Peyer's patch (tissue), 4 donors: ENCODE results near the gene ZNF391. TPM values are rescaled to one million over a fixed set of nuclear protein-coding genes. Genes with fewer than 3 reads are reported as not detected.
"Not testable (repeated sequence)": the region's sequence is repeated elsewhere in the genome, so short reads cannot be mapped to it uniquely, and the experiment has no call there.

Experiments
- DNase-seq, 3 donors: peaks; one replicate each; pipeline ENCODE4 v3.0.0-alpha.2; 2017 to 2019
- H3K27ac ChIP-seq, 4 donors: fragments of 200-600 bp; sonication (generic); one replicate each; pipeline ENCODE4 v1.5.1; 2016 to 2019
- H3K27me3 ChIP-seq, 2 donors: fragments of 200-600 bp; sonication (generic); one replicate each; pipeline ENCODE4 v1.5.1; 2019
- H3K36me3 ChIP-seq, 3 donors: fragments of 200-600 bp; sonication (generic); one replicate each; pipeline ENCODE4 v1.5.1; 2016 to 2019
- H3K4me1 ChIP-seq, 4 donors: fragments of 200-600 bp; sonication (generic); one replicate each; pipeline ENCODE4 v1.5.1; 2016 to 2019
- H3K4me3 ChIP-seq, 4 donors: fragments of 200-600 bp; sonication (generic); 1 replicate in 3 of 4; 2 replicates in 1 of 4; pipeline ENCODE4 v1.5.1; 2016 to 2019; ENCODE audit warnings: mild to moderate bottlenecking in 1 of 4
- H3K9me3 ChIP-seq, 4 donors: fragments of 200-600 bp; sonication (generic); one replicate each; pipeline ENCODE4 v1.5.1; 2016 to 2019; ENCODE audit warnings: mild to moderate bottlenecking in 1 of 4
- CTCF ChIP-seq, 6 experiments: fragments of 450-650 bp in 4 of 6; fragments of 200-600 bp in 2 of 6; sonication (generic) in 1 of 6; IDR thresholded peaks; one replicate each; pipeline ENCODE4 v1.5.1; 2017 to 2019; ENCODE audit warnings: antibody characterized with exemption in 6 of 6, mild to moderate bottlenecking in 3 of 6, moderate library complexity in 1 of 6
- POLR2A ChIP-seq, 2 donors: fragments of 450-650 bp; IDR thresholded peaks; one replicate each; pipeline ENCODE4 v1.5.1; 2017; ENCODE audit warnings: antibody characterized with exemption in 2 of 2, mild to moderate bottlenecking in 2 of 2, moderate library complexity in 2 of 2
- total RNA-seq, 4 donors: library from RNA; depleted of rRNA; stranded (reverse); fragments of >200 nt; gene quantifications; one replicate each; pipeline ENCODE4 v1.1.0, GENCODE V29; 2016

ZNF391 gene
- total RNA-seq, 4 donors from 2014 or later: 0.18 to 3.3 (median 0.77) TPM

- DNase-seq: no peak
- TF ChIP-seq CTCF (IDR thresholded peaks at IDR 0.05) (no peak), POLR2A (IDR thresholded peaks at IDR 0.05) (no peak)
- peaks cover 0 to 4% (median 0%) of the 10 kb centered on the region in 4 donors for H3K9me3 ChIP-seq
- H3K4me1 ChIP-seq: peaks cover 0 to 7% (median 0%) of the 10 kb centered on the region in 4 donors
- no peak overlapping the region for H3K27ac ChIP-seq
- no peak overlapping the region for H3K4me3 ChIP-seq
- H3K36me3 ChIP-seq: no peaks in the 10 kb centered on the region
- no peaks in the 10 kb centered on the region for H3K27me3 ChIP-seq
These were observed 18.2 kb upstream of the ZNF391 start for GRCh38 chr6:27370391-27370790.

- Histone ChIP-seq H3K4me1 (peaks cover 0 to 7% (median 0%) of the 10 kb centered on the region in 4 donors), H3K36me3 (no peaks in the 10 kb centered on the region), H3K4me3 (peak overlapping the region; percentile 47 to 72 (median 53)), H3K27me3 (no peaks in the 10 kb centered on the region), H3K27ac (peak overlapping the region in 3 of 4 donors; percentile 4 to 20 (median 15)), H3K9me3 (no peaks in the 10 kb centered on the region)
- DNase-seq: peak; percentile 70 to 88 (median 72)
- TF ChIP-seq CTCF (IDR thresholded peaks at IDR 0.05) (no peak), POLR2A (IDR thresholded peaks at IDR 0.05) (no peak)
These were observed 13.5 kb upstream of the ZNF391 start for GRCh38 chr6:27374824-27375612.

GRCh38 chr6:27375613-27376079 lies 12.9 kb upstream of the ZNF391 start:
- DNase-seq: no peak
- no peaks in the 10 kb centered on the region for H3K36me3 ChIP-seq
- peak overlapping the region in 1 of 4 donors; percentile 72 for H3K4me3 ChIP-seq
- H3K9me3 ChIP-seq: no peaks in the 10 kb centered on the region
- no peak overlapping the region for H3K27ac ChIP-seq
- TF ChIP-seq CTCF (IDR thresholded peaks at IDR 0.05) (no peak), POLR2A (IDR thresholded peaks at IDR 0.05) (no peak)
- peaks cover 0 to 7% (median 0%) of the 10 kb centered on the region in 4 donors for H3K4me1 ChIP-seq
- H3K27me3 ChIP-seq: no peaks in the 10 kb centered on the region

- H3K27ac ChIP-seq, H3K4me3 ChIP-seq, H3K27me3 ChIP-seq, DNase-seq, H3K9me3 ChIP-seq, H3K4me1 ChIP-seq, H3K36me3 ChIP-seq: not testable (repeated sequence)
These were observed 10.2 kb upstream of the ZNF391 start for GRCh38 chr6:27378406-27378805.

GRCh38 chr6:27381001-27381400 lies 7.6 kb upstream of the ZNF391 start:
- not testable (repeated sequence) for H3K4me3 ChIP-seq, H3K27ac ChIP-seq, DNase-seq, H3K9me3 ChIP-seq, H3K4me1 ChIP-seq, H3K27me3 ChIP-seq, H3K36me3 ChIP-seq

GRCh38 chr6:27383011-27383410 lies 5.5 kb upstream of the ZNF391 start:
- TF ChIP-seq POLR2A (IDR thresholded peaks at IDR 0.05) (no peak), CTCF (IDR thresholded peaks at IDR 0.05) (no peak)
- no peak for DNase-seq
- Histone ChIP-seq H3K4me1 (no peaks in the 10 kb centered on the region), H3K27ac (no peak overlapping the region), H3K36me3 (no peaks in the 10 kb centered on the region), H3K9me3 (no peaks in the 10 kb centered on the region), H3K4me3 (no peak overlapping the region), H3K27me3 (no peaks in the 10 kb centered on the region)
